ENCODE results near the gene OAS3.

- TF ChIP-seq CTCF (IDR thresholded peaks at IDR 0.05; ENCODE audit: low read depth, low read length, poor library complexity, severe bottlenecking) (no peak), EZH2phosphoT487 (IDR thresholded peaks at IDR 0.05; ENCODE audit: borderline replicate concordance, low read length) (no peak)
Observed at GRCh38 chr12:112995008-112995407, 56.7 kb downstream of the OAS3 start.

All from DOHH2 (cell line).